GM12878 (cell line): Measurements from ENCODE around the gene ANO7.

Source experiments
- BCL3 ChIP-seq: IDR thresholded peaks from 2 replicates; pipeline ENCODE4 v1.6.1; 2011; ENCODE audit warnings: borderline replicate concordance, low read depth, mild to moderate bottlenecking, moderate library complexity, low read length; ENCODE audit not compliant: insufficient read depth, poor library complexity, severe bottlenecking
- CEBPZ ChIP-seq: fragments of 150-350 bp; IDR thresholded peaks from 2 replicates; pipeline ENCODE4 v1.6.1; 2016; ENCODE audit warnings: low read depth, low read length
- CTCF ChIP-seq, 3 experiments: IDR thresholded peaks in 2 of 3; conservative IDR thresholded peaks in 1 of 3; 2 replicates each; pipeline ENCODE4 v1.5.1; 2011; ENCODE audit warnings: low read depth in 3 of 3, low read length in 3 of 3, mild to moderate bottlenecking in 3 of 3, control low read depth in 2 of 3, moderate library complexity in 2 of 3, inconsistent platforms in 1 of 3, mixed read lengths in 1 of 3; ENCODE audit not compliant: control insufficient read depth in 2 of 3, insufficient read depth in 1 of 3; ENCODE audit errors: extremely low read depth in 1 of 3
- EP300 ChIP-seq, 2 experiments: fragments of 150-350 bp in 1 of 2; IDR thresholded peaks; 2 replicates each; pipeline ENCODE4 v1.6.1; 2011 to 2012; ENCODE audit warnings: low read depth in 2 of 2, low read length in 2 of 2, borderline replicate concordance in 1 of 2, improper control_type of control experiment in 1 of 2, inconsistent platforms in 1 of 2; ENCODE audit not compliant: control insufficient read depth in 1 of 2
- JUND ChIP-seq: IDR thresholded peaks from 2 replicates; pipeline ENCODE4 v1.6.1; 2012; ENCODE audit warnings: low read depth, mild to moderate bottlenecking, low read length, improper control_type of control experiment, moderate library complexity
- KDM1A ChIP-seq: fragments of 200-600 bp; sonication (generic); IDR thresholded peaks from 2 replicates; pipeline ENCODE4 v1.6.1; 2016; ENCODE audit warnings: borderline replicate concordance
- NFIC ChIP-seq: IDR thresholded peaks from 2 replicates; pipeline ENCODE4 v1.6.1; 2012; ENCODE audit warnings: low read depth, mild to moderate bottlenecking, inconsistent platforms, low read length, moderate library complexity
- PBX3 ChIP-seq: IDR thresholded peaks from 2 replicates; pipeline ENCODE4 v1.6.1; 2011; ENCODE audit warnings: mild to moderate bottlenecking, low read depth, low read length, moderate library complexity; ENCODE audit not compliant: insufficient replicate concordance
- PRDM15 ChIP-seq: fragments of 450-650 bp; formaldehyde crosslinking; IDR thresholded peaks from 2 replicates; pipeline ENCODE4 v1.4.0; 2020; ENCODE audit warnings: mild to moderate bottlenecking, moderate library complexity
- TCF12 ChIP-seq: IDR thresholded peaks from 2 replicates; pipeline ENCODE4 v1.6.1; 2011; ENCODE audit warnings: low read depth, mild to moderate bottlenecking, low read length
- TCF7 ChIP-seq: IDR thresholded peaks from 2 replicates; pipeline ENCODE4 v1.6.1; 2014; ENCODE audit warnings: antibody characterized with exemption, borderline replicate concordance

- no peak for TF ChIP-seq EP300 (IDR thresholded peaks at IDR 0.05; ENCODE audit: borderline replicate concordance in 1 of 2, control insufficient read depth in 1 of 2, low read depth in 2 of 2, low read length in 2 of 2)
- TF ChIP-seq BCL3: no peak
- no peak for TF ChIP-seq PRDM15 (CRISPR knock-in tag)
- no peak for TF ChIP-seq KDM1A
- no peak for TF ChIP-seq NFIC
- TF ChIP-seq PBX3: no peak
- no peak for TF ChIP-seq CEBPZ
- TF ChIP-seq TCF7: no peak
- TF ChIP-seq TCF12: no peak
- TF ChIP-seq JUND: no peak
- TF ChIP-seq CTCF (IDR thresholded peaks at IDR 0.05 in 2 of 3, conservative IDR thresholded peaks at IDR 0.05 in 1 of 3; ENCODE audit: control insufficient read depth in 2 of 3, extremely low read depth in 1 of 3, insufficient read depth in 1 of 3, low read depth in 3 of 3, low read length in 3 of 3): no peak
Measured at GRCh38 chr2:241182531-241183133, 5.8 kb upstream of the ANO7 start.
